ENCODE data around the gene PAPSS1. TPM values are rescaled to one million over a fixed set of nuclear protein-coding genes. Genes with fewer than 3 reads are reported as not detected.

Gene PAPSS1
- total RNA-seq, 1 experiment from 2014 or later, result 83.6 TPM

DNA sequence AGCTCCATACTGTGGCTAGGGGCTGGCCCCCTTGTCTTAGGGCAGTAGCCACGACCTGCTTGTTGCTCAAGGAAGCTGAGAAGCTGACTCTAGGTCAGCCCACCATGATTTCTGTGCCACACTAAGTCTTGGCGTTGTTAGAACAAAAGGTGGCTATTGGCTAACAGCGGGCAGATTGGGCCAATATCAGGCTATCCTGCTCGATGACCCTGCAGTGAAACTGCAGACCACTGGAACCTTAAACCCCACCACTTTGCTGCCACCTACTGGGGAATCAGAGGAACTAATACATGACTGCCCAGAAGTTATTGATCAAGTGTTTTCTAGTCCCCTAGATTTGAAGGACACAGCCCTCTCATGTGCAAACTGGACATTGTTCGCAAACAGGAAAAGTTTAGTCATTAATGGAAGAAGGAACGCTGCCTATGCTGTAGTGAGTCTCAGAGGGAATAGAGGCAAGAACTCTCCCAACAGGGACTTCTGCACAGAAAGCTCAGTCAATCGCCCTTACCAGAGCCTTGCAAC lies 17.0 kb upstream of the PAPSS1 start:
- no CpG with 5 or more reads among the region's 7 CpGs for WGBS (ENCODE audit: extremely low coverage, insufficient read length, low lambda C conversion rate)
- Histone ChIP-seq H3K27me3 (ENCODE audit: insufficient read depth, low read length) (peaks cover 2% of the 10 kb centered on the region; the same call in 1 of the 2 replicates), H2BK5ac (ENCODE audit: insufficient read length, low read length) (no peak overlapping the region), H4K8ac (replicated peaks; ENCODE audit: insufficient read length, low read depth, low read length) (no peak overlapping the region), H3K9me3 (ENCODE audit: control insufficient read depth, low read depth, low read length) (no peaks in the 10 kb centered on the region), H3K14ac (ENCODE audit: insufficient read depth, low read length) (no peak overlapping the region), H4K91ac (ENCODE audit: insufficient read length, low read depth, low read length) (no peak overlapping the region), H3K79me1 (ENCODE audit: insufficient read depth, low read depth, low read length, poor library complexity, severe bottlenecking) (no peaks in the 10 kb centered on the region), H2BK120ac (ENCODE audit: low read depth, low read length, poor library complexity, severe bottlenecking) (no peak overlapping the region), H3K18ac (ENCODE audit: insufficient read length, low read depth, low read length) (no peak overlapping the region), H3K4ac (ENCODE audit: low read depth, low read length) (no peak overlapping the region), H3K4me1 (ENCODE audit: insufficient read depth, low read length) (peaks cover 9% of the 10 kb centered on the region), H3K9ac (ENCODE audit: extremely low read depth, insufficient read length, low read length) (no peak overlapping the region), H2BK20ac (ENCODE audit: low read depth, low read length, poor library complexity, severe bottlenecking) (no peak overlapping the region), H3T11ph (ENCODE audit: low read length) (no peak overlapping the region), H3K27ac (ENCODE audit: insufficient read length, low read depth, low read length) (no peak overlapping the region), H4K20me1 (ENCODE audit: control insufficient read depth, insufficient read depth, insufficient read length) (no peaks in the 10 kb centered on the region), H3K56ac (ENCODE audit: insufficient read length, low read depth, low read length) (no peak overlapping the region), H4K5ac (ENCODE audit: insufficient read length, low read depth, low read length) (no peak overlapping the region), H2BK15ac (ENCODE audit: low read depth, low read length) (no peak overlapping the region), H3K23me2 (ENCODE audit: insufficient read length, low read depth, low read length, poor library complexity, severe bottlenecking) (no peaks in the 10 kb centered on the region), H2BK12ac (ENCODE audit: insufficient read length, low read depth, low read length) (no peak overlapping the region), H2AK5ac (ENCODE audit: insufficient read length, low read length) (no peak overlapping the region), H3K23ac (ENCODE audit: insufficient read length, low read depth, low read length) (no peak overlapping the region), H3K4me2 (ENCODE audit: insufficient read depth, insufficient read length, low read length) (no peak overlapping the region), H2AFZ (ENCODE audit: low read length) (no peak overlapping the region), H3K79me2 (ENCODE audit: insufficient read depth, low read length) (no peaks in the 10 kb centered on the region)
- H3K4me1 Mint-ChIP-seq, result peaks cover 29 to 32% of the 10 kb centered on the region in 2 experiments
- peak overlapping the region in 1 of 3 experiments; percentile 38; a peak in 1 of 7 replicates for H3K27ac Mint-ChIP-seq
- no peak overlapping the region for H3K4me3 Mint-ChIP-seq
- H3K9me3 Mint-ChIP-seq, result no peaks in the 10 kb centered on the region; a peak in 1 of 5 replicates
- H3K36me3 Mint-ChIP-seq (ENCODE audit: insufficient read depth in 1 of 3, low read depth in 3 of 3), result no peaks in the 10 kb centered on the region
- peak; percentile 85 for DNase-seq
- peaks cover 45% of the 10 kb centered on the region for H3K27me3 Mint-ChIP-seq (ENCODE audit: low read depth)
- TF ChIP-seq, protein P1, sequence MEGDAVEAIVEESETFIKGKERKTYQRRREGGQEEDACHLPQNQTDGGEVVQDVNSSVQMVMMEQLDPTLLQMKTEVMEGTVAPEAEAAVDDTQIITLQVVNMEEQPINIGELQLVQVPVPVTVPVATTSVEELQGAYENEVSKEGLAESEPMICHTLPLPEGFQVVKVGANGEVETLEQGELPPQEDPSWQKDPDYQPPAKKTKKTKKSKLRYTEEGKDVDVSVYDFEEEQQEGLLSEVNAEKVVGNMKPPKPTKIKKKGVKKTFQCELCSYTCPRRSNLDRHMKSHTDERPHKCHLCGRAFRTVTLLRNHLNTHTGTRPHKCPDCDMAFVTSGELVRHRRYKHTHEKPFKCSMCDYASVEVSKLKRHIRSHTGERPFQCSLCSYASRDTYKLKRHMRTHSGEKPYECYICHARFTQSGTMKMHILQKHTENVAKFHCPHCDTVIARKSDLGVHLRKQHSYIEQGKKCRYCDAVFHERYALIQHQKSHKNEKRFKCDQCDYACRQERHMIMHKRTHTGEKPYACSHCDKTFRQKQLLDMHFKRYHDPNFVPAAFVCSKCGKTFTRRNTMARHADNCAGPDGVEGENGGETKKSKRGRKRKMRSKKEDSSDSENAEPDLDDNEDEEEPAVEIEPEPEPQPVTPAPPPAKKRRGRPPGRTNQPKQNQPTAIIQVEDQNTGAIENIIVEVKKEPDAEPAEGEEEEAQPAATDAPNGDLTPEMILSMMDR (conservative IDR thresholded peaks at IDR 0.05), result peak; percentile 83

Measured in H9 (cell line).